GM18517 (cell line): Measurements from ENCODE around the gene UQCC3.
A peak's percentile ranks its signal among the peaks of the same experiment; 100 is the strongest.
"Not testable (repeated sequence)": the region's sequence is repeated elsewhere in the genome, so short reads cannot be mapped to it uniquely, and the experiment has no call there.

Experiments
- ATAC-seq: cut with Tn5 transposase; IDR thresholded peaks from one replicate; pipeline ENCODE4 v1.9.1; 2021; ENCODE audit warnings: mild to moderate bottlenecking, moderate library complexity; ENCODE audit not compliant: unreplicated experiment

UQCC3 gene

GRCh38 chr11:62665599-62666258 lies 5.7 kb upstream of the UQCC3 start:
- peak; percentile 36 for ATAC-seq

GRCh38 chr11:62666259-62666926 lies 5.1 kb upstream of the UQCC3 start:
- ATAC-seq, result no peak

GRCh38 chr11:62667460-62667859 lies 4.0 kb upstream of the UQCC3 start:
- no peak for ATAC-seq

- ATAC-seq, result no peak
Measured at GRCh38 chr11:62669420-62670161, 1.9 kb upstream of the UQCC3 start.

- peak; percentile 11 for ATAC-seq
Measured at GRCh38 chr11:62671236-62671607, 251 bp upstream of the UQCC3 start.

- ATAC-seq, result no peak
Measured at GRCh38 chr11:62673196-62673525, 1.7 kb downstream of the UQCC3 start.

- ATAC-seq, result not testable (repeated sequence)
Measured at GRCh38 chr11:62675415-62675814, 3.9 kb downstream of the UQCC3 start.

GRCh38 chr11:62676698-62677097 lies 5.2 kb downstream of the UQCC3 start:
- ATAC-seq, result no peak

- no peak for ATAC-seq
Measured at GRCh38 chr11:62677156-62677555, 5.7 kb downstream of the UQCC3 start.

- ATAC-seq, result no peak
Measured at GRCh38 chr11:62677714-62678113, 6.2 kb downstream of the UQCC3 start.

- no peak for ATAC-seq
Measured at GRCh38 chr11:62678433-62678769, 6.9 kb downstream of the UQCC3 start.

GRCh38 chr11:62678770-62679696 lies 7.6 kb downstream of the UQCC3 start, which contains the start of gene UBXN1:
Gene UBXN1, minus strand, starts transcription at chr11:62679073. Its CDS starts 150 bp downstream, at chr11:62678923.
- no peak for ATAC-seq

GRCh38 chr11:62680825-62681240 lies 9.4 kb downstream of the UQCC3 start:
- peak; percentile 47 for ATAC-seq

- no peak for ATAC-seq
Measured at GRCh38 chr11:62682518-62682917, 11.0 kb downstream of the UQCC3 start.

GRCh38 chr11:62687508-62688396 lies 16.3 kb downstream of the UQCC3 start:
- ATAC-seq, result no peak

GRCh38 chr11:62688491-62688890 lies 17.0 kb downstream of the UQCC3 start:
- no peak for ATAC-seq

GRCh38 chr11:62689421-62690183 lies 18.1 kb downstream of the UQCC3 start, which contains the start of gene LRRN4CL:
Gene LRRN4CL, minus strand, starts transcription at chr11:62689530. Its CDS starts 1,022 bp downstream, at chr11:62688508.
- ATAC-seq, result no peak

GRCh38 chr11:62693624-62694023 lies 22.2 kb downstream of the UQCC3 start:
- ATAC-seq, result not testable (repeated sequence)
